HepG2 (cell line): Measurements from ENCODE around the gene TMEM214. TPM values are rescaled to one million over a fixed set of nuclear protein-coding genes. Genes with fewer than 3 reads are reported as not detected.
A peak's percentile ranks its signal among the peaks of the same experiment; 100 is the strongest.

Source experiments
- BCL6 ChIP-seq: IDR thresholded peaks from 2 replicates; pipeline ENCODE4 v1.6.1; 2016; ENCODE audit warnings: missing genetic modification reagents, missing compliant biosample characterization
- BORCS8-MEF2B ChIP-seq: sonication (generic); formaldehyde crosslinking; IDR thresholded peaks from 2 replicates; pipeline ENCODE4 v1.8.0; 2022; ENCODE audit warnings: mild to moderate bottlenecking, missing genetic modification reagents
- ELF1 ChIP-seq: sonication (generic); formaldehyde crosslinking; IDR thresholded peaks from 2 replicates; pipeline ENCODE4 v1.4.0; 2020; ENCODE audit warnings: missing genetic modification reagents
- HIVEP1 ChIP-seq: sonication (generic); formaldehyde crosslinking; IDR thresholded peaks from 2 replicates; pipeline ENCODE4 v1.4.0; 2020; ENCODE audit warnings: mild to moderate bottlenecking, missing genetic modification reagents
- KAT8 ChIP-seq: IDR thresholded peaks from 2 replicates; pipeline ENCODE4 v1.6.1; 2016; ENCODE audit warnings: missing genetic modification reagents, missing compliant biosample characterization
- LCORL ChIP-seq, 2 experiments: fragments of 450-650 bp in 1 of 2; sonication (generic) in 1 of 2; formaldehyde crosslinking in 1 of 2; IDR thresholded peaks; 2 replicates each; pipeline versions ENCODE4 v1.5.0 to v1.6.1; 2017 to 2020; ENCODE audit warnings: antibody characterized with exemption in 1 of 2, missing genetic modification reagents in 1 of 2
- MAZ ChIP-seq, 2 experiments: sonication (generic) in 1 of 2; formaldehyde crosslinking in 1 of 2; IDR thresholded peaks; 2 replicates each; pipeline versions ENCODE4 v1.5.0 to v1.6.1; 2012 to 2020; ENCODE audit warnings: low read depth in 2 of 2, mild to moderate bottlenecking in 2 of 2, borderline replicate concordance in 1 of 2, improper control_type of control experiment in 1 of 2, low read length in 1 of 2, missing genetic modification reagents in 1 of 2, moderate library complexity in 1 of 2
- NR2F1 ChIP-seq, 2 experiments: fragments of 450-650 bp in 1 of 2; formaldehyde crosslinking in 1 of 2; IDR thresholded peaks; 2 replicates each; pipeline versions ENCODE4 v1.5.0 to v1.6.1; 2016 to 2020; ENCODE audit warnings: mild to moderate bottlenecking in 1 of 2, missing compliant biosample characterization in 1 of 2, missing genetic modification reagents in 1 of 2, moderate library complexity in 1 of 2
- RFXAP ChIP-seq: sonication (generic); formaldehyde crosslinking; IDR thresholded peaks from 2 replicates; pipeline ENCODE4 v1.4.0; 2020; ENCODE audit warnings: missing genetic modification reagents, borderline replicate concordance
- TCF12 ChIP-seq, 2 experiments: fragments of 450-650 bp in 1 of 2; sonication (generic) in 1 of 2; formaldehyde crosslinking in 1 of 2; IDR thresholded peaks; 2 replicates each; pipeline versions ENCODE4 v1.6.1 to v1.8.0; 2017 to 2022; ENCODE audit warnings: antibody characterized with exemption in 1 of 2, mild to moderate bottlenecking in 1 of 2, missing genetic modification reagents in 1 of 2, moderate library complexity in 1 of 2
- TEF ChIP-seq: sonication (generic); formaldehyde crosslinking; IDR thresholded peaks from 2 replicates; pipeline ENCODE4 v1.5.0; 2020; ENCODE audit warnings: missing genetic modification reagents
- TIGD3 ChIP-seq: sonication (generic); formaldehyde crosslinking; IDR thresholded peaks from 2 replicates; pipeline ENCODE4 v1.5.1; 2020; ENCODE audit warnings: mild to moderate bottlenecking, missing genetic modification reagents, borderline replicate concordance
- ZNF33A ChIP-seq: sonication (generic); formaldehyde crosslinking; IDR thresholded peaks from 2 replicates; pipeline ENCODE4 v1.5.1; 2020; ENCODE audit warnings: missing genetic modification reagents, mild to moderate bottlenecking, moderate library complexity, borderline replicate concordance
- ZNF788 ChIP-seq: sonication (generic); formaldehyde crosslinking; IDR thresholded peaks from 2 replicates; pipeline ENCODE4 v1.5.0; 2020; ENCODE audit warnings: mild to moderate bottlenecking, missing genetic modification reagents, borderline replicate concordance
- ZNF841 ChIP-seq: sonication (generic); formaldehyde crosslinking; IDR thresholded peaks from 2 replicates; pipeline ENCODE4 v1.8.1; 2023; ENCODE audit warnings: missing genetic modification reagents, borderline replicate concordance
- polyA plus RNA-seq, 8 experiments: library from polyadenylated mRNA; depleted of rRNA in 3 of 8; stranded (reverse) in 7 of 8; unstranded in 1 of 8; fragments of >200 nt; fragmentation: Illumina TruSeq in 4 of 8; extraction: Trizol in 4 of 8; gene quantifications; 2 replicates each; pipeline versions ENCODE4 v1.2.1 to v1.2.3, GENCODE V29; 2011 to 2016; ENCODE audit warnings: low read depth in 4 of 8, missing spikeins in 1 of 8, mixed read lengths in 1 of 8; ENCODE audit not compliant: insufficient read depth in 1 of 8
- total RNA-seq, 5 experiments: library from RNA; depleted of rRNA; stranded (reverse); fragments of >200 nt; fragmentation: Illumina TruSeq; extraction: Trizol; gene quantifications; 2 replicates each; pipeline ENCODE4 v1.2.3, GENCODE V29; 2016; ENCODE audit warnings: low read depth in 1 of 5
- TF ChIP-seq, protein P1 (sequence below): sonication (generic); formaldehyde crosslinking; conservative IDR thresholded peaks from 2 replicates; pipeline ENCODE4 v1.4.0; 2020; ENCODE audit warnings: missing genetic modification reagents
- TF ChIP-seq, protein P2 (sequence below): sonication (generic); formaldehyde crosslinking; IDR thresholded peaks from 2 replicates; pipeline ENCODE4 v1.8.1; 2023; ENCODE audit warnings: mild to moderate bottlenecking, inconsistent platforms, moderate library complexity, missing genetic modification reagents, borderline replicate concordance
- TF ChIP-seq, protein P3 (sequence below): sonication (generic); formaldehyde crosslinking; IDR thresholded peaks from 2 replicates; pipeline ENCODE4 v1.4.0; 2020; ENCODE audit warnings: missing genetic modification reagents

TMEM214 gene
- total and polyA plus RNA-seq, 2 of the 13 experiments (the other 11 are each of a cell fraction or from before 2014, with no cell fraction given), result 58.3 to 132 TPM

DNA sequence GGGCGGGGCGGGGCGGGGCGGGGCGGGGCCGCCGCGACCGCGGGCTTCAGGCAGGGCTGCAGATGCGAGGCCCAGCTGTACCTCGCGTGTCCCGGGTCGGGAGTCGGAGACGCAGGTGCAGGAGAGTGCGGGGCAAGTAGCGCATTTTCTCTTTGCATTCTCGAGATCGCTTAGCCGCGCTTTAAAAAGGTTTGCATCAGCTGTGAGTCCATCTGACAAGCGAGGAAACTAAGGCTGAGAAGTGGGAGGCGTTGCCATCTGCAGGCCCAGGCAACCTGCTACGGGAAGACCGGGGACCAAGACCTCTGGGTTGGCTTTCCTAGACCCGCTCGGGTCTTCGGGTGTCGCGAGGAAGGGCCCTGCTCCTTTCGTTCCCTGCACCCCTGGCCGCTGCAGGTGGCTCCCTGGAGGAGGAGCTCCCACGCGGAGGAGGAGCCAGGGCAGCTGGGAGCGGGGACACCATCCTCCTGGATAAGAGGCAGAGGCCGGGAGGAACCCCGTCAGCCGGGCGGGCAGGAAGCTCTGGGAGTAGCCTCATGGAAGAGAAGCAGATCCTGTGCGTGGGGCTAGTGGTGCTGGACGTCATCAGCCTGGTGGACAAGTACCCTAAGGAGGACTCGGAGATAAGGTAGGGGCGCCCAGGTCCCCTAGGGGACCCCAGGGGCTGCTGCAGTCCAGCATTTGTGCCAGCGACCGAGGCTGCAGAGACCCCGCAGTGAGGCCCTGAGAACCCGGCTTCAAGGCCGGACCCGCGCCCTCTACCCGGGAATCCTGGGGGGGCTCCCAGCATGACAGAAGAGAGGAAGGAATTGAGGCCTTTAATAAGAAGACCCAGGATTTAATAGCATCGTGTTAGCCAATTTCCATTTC, 54.2 kb downstream of the TMEM214 start, which contains the start of gene KHK (continued):
- TF ChIP-seq TIGD3 (CRISPR knock-in tag) (0 out of 2 replicates have a peak, but pooled peaks have one; percentile 1), RFXAP (0 out of 2 replicates have a peak, but pooled peaks have one; percentile 78), NR2F1 (CRISPR knock-in tag; IDR thresholded peaks at IDR 0.05) (no peak), BORCS8-MEF2B (0 out of 2 replicates have a peak, but pooled peaks have one; percentile 16), ELF1 (CRISPR knock-in tag) (0 out of 2 replicates have a peak, but pooled peaks have one; percentile 11), ZNF841 (CRISPR knock-in tag) (0 out of 2 replicates have a peak, but pooled peaks have one; percentile 9), LCORL (IDR thresholded peaks at IDR 0.05) (no peak), LCORL (CRISPR knock-in tag; IDR thresholded peaks at IDR 0.05) (0 out of 2 replicates have a peak, but pooled peaks have one; percentile 7), TCF12 (IDR thresholded peaks at IDR 0.05) (no peak), TCF12 (CRISPR knock-in tag; IDR thresholded peaks at IDR 0.05) (peak; percentile 76; the same call in 1 of the 2 replicates), HIVEP1 (CRISPR knock-in tag) (peak; percentile 95), MAZ (IDR thresholded peaks at IDR 0.05; ENCODE audit: borderline replicate concordance, low read depth, low read length) (no peak), MAZ (CRISPR knock-in tag; IDR thresholded peaks at IDR 0.05; ENCODE audit: low read depth) (peak; percentile 74; the same call in 1 of the 2 replicates), KAT8 (CRISPR knock-in tag) (peak; percentile 6; the same call in 1 of the 2 replicates), BCL6 (CRISPR knock-in tag) (0 out of 2 replicates have a peak, but pooled peaks have one; percentile 3), ZNF33A (CRISPR knock-in tag) (no peak), ZNF788 (CRISPR knock-in tag) (peak; percentile 72; the same call in 1 of the 2 replicates), TEF (CRISPR knock-in tag) (no peak)
- TF ChIP-seq, protein P1, sequence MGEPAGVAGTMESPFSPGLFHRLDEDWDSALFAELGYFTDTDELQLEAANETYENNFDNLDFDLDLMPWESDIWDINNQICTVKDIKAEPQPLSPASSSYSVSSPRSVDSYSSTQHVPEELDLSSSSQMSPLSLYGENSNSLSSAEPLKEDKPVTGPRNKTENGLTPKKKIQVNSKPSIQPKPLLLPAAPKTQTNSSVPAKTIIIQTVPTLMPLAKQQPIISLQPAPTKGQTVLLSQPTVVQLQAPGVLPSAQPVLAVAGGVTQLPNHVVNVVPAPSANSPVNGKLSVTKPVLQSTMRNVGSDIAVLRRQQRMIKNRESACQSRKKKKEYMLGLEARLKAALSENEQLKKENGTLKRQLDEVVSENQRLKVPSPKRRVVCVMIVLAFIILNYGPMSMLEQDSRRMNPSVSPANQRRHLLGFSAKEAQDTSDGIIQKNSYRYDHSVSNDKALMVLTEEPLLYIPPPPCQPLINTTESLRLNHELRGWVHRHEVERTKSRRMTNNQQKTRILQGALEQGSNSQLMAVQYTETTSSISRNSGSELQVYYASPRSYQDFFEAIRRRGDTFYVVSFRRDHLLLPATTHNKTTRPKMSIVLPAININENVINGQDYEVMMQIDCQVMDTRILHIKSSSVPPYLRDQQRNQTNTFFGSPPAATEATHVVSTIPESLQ (CRISPR knock-in tag), result 0 out of 2 replicates have a peak, but pooled peaks have one; percentile 17
- TF ChIP-seq, protein P2, sequence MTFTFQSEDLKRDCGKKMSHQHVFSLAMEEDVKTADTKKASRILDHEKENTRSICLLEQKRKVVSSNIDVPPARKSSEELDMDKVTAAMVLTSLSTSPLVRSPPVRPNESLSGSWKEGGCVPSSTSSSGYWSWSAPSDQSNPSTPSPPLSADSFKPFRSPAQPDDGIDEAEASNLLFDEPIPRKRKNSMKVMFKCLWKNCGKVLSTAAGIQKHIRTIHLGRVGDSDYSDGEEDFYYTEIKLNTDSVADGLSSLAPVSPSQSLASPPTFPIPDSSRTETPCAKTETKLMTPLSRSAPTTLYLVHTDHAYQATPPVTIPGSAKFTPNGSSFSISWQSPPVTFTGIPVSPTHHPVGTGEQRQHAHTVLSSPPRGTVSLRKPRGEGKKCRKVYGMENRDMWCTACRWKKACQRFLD (CRISPR knock-in tag), result peak; percentile 90; the same call in 1 of the 2 replicates
- TF ChIP-seq, protein P3, sequence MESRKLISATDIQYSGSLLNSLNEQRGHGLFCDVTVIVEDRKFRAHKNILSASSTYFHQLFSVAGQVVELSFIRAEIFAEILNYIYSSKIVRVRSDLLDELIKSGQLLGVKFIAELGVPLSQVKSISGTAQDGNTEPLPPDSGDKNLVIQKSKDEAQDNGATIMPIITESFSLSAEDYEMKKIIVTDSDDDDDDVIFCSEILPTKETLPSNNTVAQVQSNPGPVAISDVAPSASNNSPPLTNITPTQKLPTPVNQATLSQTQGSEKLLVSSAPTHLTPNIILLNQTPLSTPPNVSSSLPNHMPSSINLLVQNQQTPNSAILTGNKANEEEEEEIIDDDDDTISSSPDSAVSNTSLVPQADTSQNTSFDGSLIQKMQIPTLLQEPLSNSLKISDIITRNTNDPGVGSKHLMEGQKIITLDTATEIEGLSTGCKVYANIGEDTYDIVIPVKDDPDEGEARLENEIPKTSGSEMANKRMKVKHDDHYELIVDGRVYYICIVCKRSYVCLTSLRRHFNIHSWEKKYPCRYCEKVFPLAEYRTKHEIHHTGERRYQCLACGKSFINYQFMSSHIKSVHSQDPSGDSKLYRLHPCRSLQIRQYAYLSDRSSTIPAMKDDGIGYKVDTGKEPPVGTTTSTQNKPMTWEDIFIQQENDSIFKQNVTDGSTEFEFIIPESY (CRISPR knock-in tag), result no peak
